A549 (cell line): Measurements from ENCODE around the gene CMYA5. TPM values are rescaled to one million over a fixed set of nuclear protein-coding genes. Genes with fewer than 3 reads are reported as not detected.

ENCODE experiments used
- ATAC-seq, 2 experiments: fragments of 200-7000 bp in 1 of 2; fragments of >200 bp in 1 of 2; cut with Nextera tagmentation in 1 of 2; cut with Tn5 transposase in 1 of 2; 3 replicates each; pipeline versions ENCODE4 v1.8.0 to v1.9.1; 2018 to 2020; ENCODE audit warnings: mild to moderate bottlenecking in 1 of 2, moderate library complexity in 1 of 2
- CTCF ChIA-PET: fragments of 300-600 bp; sonication (Branson Sonifier 250); formaldehyde crosslinking; extraction: SDS; loops from one replicate; lab custom pipeline; 2021; ENCODE audit warnings: antibody characterized with exemption, inconsistent platforms; lab: Yijun Ruan, JAX
- POLR2A ChIA-PET: fragments of 350-600 bp; formaldehyde crosslinking; extraction: SDS; loops from one replicate; lab custom pipeline; 2021; ENCODE audit warnings: antibody characterized with exemption, inconsistent platforms; lab: Yijun Ruan, JAX
- DNase-seq, 2 experiments: peaks; one replicate each; pipeline versions ENCODE4 v3.0.0 to v3.0.0-alpha.2; 2011 to 2016; ENCODE audit warnings: low read depth in 1 of 2, low spot score in 1 of 2
- FAIRE-seq: peaks from 2 replicates; lab custom pipeline; 2011; peaks lifted over from hg19 to GRCh38; lab: Jason Lieb, UNC
- H3K27ac ChIP-seq, 2 experiments: fragments of >200 bp; sonication (Bioruptor Twin); formaldehyde crosslinking; 3 replicates each; pipeline ENCODE4 v1.5.1; 2016 to 2017
- H3K4me1 ChIP-seq: fragments of >200 bp; sonication (Bioruptor Twin); formaldehyde crosslinking; 3 replicates; pipeline ENCODE4 v1.6.1; 2016
- H3K4me2 ChIP-seq: fragments of >200 bp; sonication (Bioruptor Twin); formaldehyde crosslinking; 3 replicates; pipeline ENCODE4 v1.6.1; 2016
- H3K4me3 ChIP-seq: fragments of >200 bp; sonication (Bioruptor Twin); formaldehyde crosslinking; 3 replicates; pipeline ENCODE4 v1.5.1; 2016
- H3K9me3 ChIP-seq: fragments of >200 bp; sonication (Bioruptor Twin); formaldehyde crosslinking; 3 replicates; pipeline ENCODE4 v1.6.1; 2016
- CBX2 ChIP-seq: fragments of 200-600 bp; sonication (generic); IDR thresholded peaks from 2 replicates; pipeline ENCODE4 v1.6.1; 2016; ENCODE audit warnings: low read depth, mild to moderate bottlenecking, borderline replicate concordance
- CBX8 ChIP-seq: fragments of 200-600 bp; sonication (generic); IDR thresholded peaks from 2 replicates; pipeline ENCODE4 v1.6.1; 2016
- CEBPB ChIP-seq, 2 experiments: fragments of >200 bp in 1 of 2; sonication (Bioruptor Twin) in 1 of 2; formaldehyde crosslinking in 1 of 2; IDR thresholded peaks; 2 replicates each; pipeline ENCODE4 v1.6.1; 2012 to 2016
- CHD4 ChIP-seq: fragments of 200-600 bp; sonication (generic); IDR thresholded peaks from 2 replicates; pipeline ENCODE4 v1.6.1; 2016; ENCODE audit warnings: antibody characterized with exemption, mild to moderate bottlenecking, borderline replicate concordance
- ESRRA ChIP-seq: fragments of 150-350 bp; IDR thresholded peaks from 2 replicates; pipeline ENCODE4 v1.6.1; 2014; ENCODE audit warnings: mild to moderate bottlenecking, low read length, borderline replicate concordance
- HEYL ChIP-seq: fragments of 250-450 bp; sonication (Bioruptor Pico); IDR thresholded peaks from 2 replicates; pipeline ENCODE4 v1.8.0; 2021; ENCODE audit warnings: mild to moderate bottlenecking, moderate library complexity
- HOXB13 ChIP-seq: fragments of 250-450 bp; sonication (Bioruptor Pico); IDR thresholded peaks from 2 replicates; pipeline ENCODE4 v1.5.0; 2020; ENCODE audit warnings: low read depth, mild to moderate bottlenecking, moderate library complexity
- MAFK ChIP-seq: fragments of 450-650 bp; IDR thresholded peaks from 2 replicates; pipeline ENCODE4 v1.6.1; 2014; ENCODE audit not compliant: partially characterized antibody
- NFE2L2 ChIP-seq: fragments of 150-350 bp; conservative IDR thresholded peaks from 2 replicates; pipeline ENCODE4 v1.6.1; 2014; ENCODE audit warnings: low read length
- NPAS2 ChIP-seq: fragments of 250-450 bp; sonication (Bioruptor Pico); IDR thresholded peaks from 2 replicates; pipeline ENCODE4 v1.8.0; 2022; ENCODE audit warnings: mild to moderate bottlenecking, moderate library complexity, borderline replicate concordance
- NR3C1 ChIP-seq: fragments of >200 bp; sonication (Bioruptor Twin); formaldehyde crosslinking; IDR thresholded peaks from 3 replicates; pipeline ENCODE4 v1.6.1; 2017
- PHF8 ChIP-seq: fragments of 200-600 bp; sonication (generic); IDR thresholded peaks from 2 replicates; pipeline ENCODE4 v1.6.1; 2016; ENCODE audit warnings: low read depth, mild to moderate bottlenecking, antibody characterized with exemption, moderate library complexity, borderline replicate concordance
- POLR2A ChIP-seq: IDR thresholded peaks from 2 replicates; pipeline ENCODE4 v1.6.1; 2012; ENCODE audit warnings: mild to moderate bottlenecking, low read length
- POLR2AphosphoS2 ChIP-seq: conservative IDR thresholded peaks from 2 replicates; pipeline ENCODE4 v1.6.1; 2012; ENCODE audit warnings: low read length, improper control_type of control experiment, inconsistent platforms
- RAD21 ChIP-seq, 2 experiments: fragments of >200 bp in 1 of 2; sonication (Bioruptor Twin) in 1 of 2; formaldehyde crosslinking in 1 of 2; IDR thresholded peaks in 1 of 2; conservative IDR thresholded peaks in 1 of 2; 2 replicates in 1 of 2; 3 replicates in 1 of 2; pipeline ENCODE4 v1.6.1; 2012 to 2018; ENCODE audit warnings: inconsistent platforms in 1 of 2
- RARB ChIP-seq: fragments of 250-450 bp; sonication (Bioruptor Pico); IDR thresholded peaks from 2 replicates; pipeline ENCODE4 v1.8.0; 2021; ENCODE audit warnings: mild to moderate bottlenecking, moderate library complexity
- ZC3H11A ChIP-seq: fragments of 450-650 bp; IDR thresholded peaks from 2 replicates; pipeline ENCODE4 v1.6.1; 2014; ENCODE audit warnings: antibody characterized with exemption, mild to moderate bottlenecking
- ZFP36 ChIP-seq: fragments of 450-650 bp; IDR thresholded peaks from 2 replicates; pipeline ENCODE4 v1.6.1; 2014; ENCODE audit warnings: borderline replicate concordance; ENCODE audit not compliant: partially characterized antibody
- ZNF302 ChIP-seq: fragments of 250-450 bp; sonication (Bioruptor Pico); IDR thresholded peaks from 2 replicates; pipeline ENCODE4 v1.9.0; 2021; ENCODE audit warnings: inconsistent platforms, mild to moderate bottlenecking, moderate library complexity
- WGBS: methylation state at CpG from one replicate; pipeline ENCODE4 v1.1.6; 2017; ENCODE audit errors: missing lambda C conversion rate; 5-methylcytosine and 5-hydroxymethylcytosine counted together
- polyA plus RNA-seq, 4 experiments: library from polyadenylated mRNA; depleted of rRNA in 3 of 4; stranded (reverse); fragments of >200 nt; fragmentation: RNase III in 1 of 4; extraction: RNeasy Plus Mini Kit Qiagen cat#74134 plus additional on column Dnase treatment in 1 of 4; gene quantifications; 2 replicates in 3 of 4; 3 replicates in 1 of 4; pipeline ENCODE4 v1.2.3, GENCODE V29; 2011 to 2017
- TF ChIP-seq, protein P1 (sequence below): fragments of 250-450 bp; sonication (Bioruptor Pico); IDR thresholded peaks from 2 replicates; pipeline ENCODE4 v1.5.0; 2021; ENCODE audit warnings: mild to moderate bottlenecking, moderate library complexity, borderline replicate concordance
- TF ChIP-seq, protein P2 (sequence below): fragments of 200-600 bp; sonication (generic); IDR thresholded peaks from 2 replicates; pipeline ENCODE4 v1.6.1; 2016; ENCODE audit warnings: antibody characterized with exemption, mild to moderate bottlenecking, moderate library complexity
- TF ChIP-seq, protein P3 (sequence below): fragments of 450-650 bp; IDR thresholded peaks from 2 replicates; pipeline ENCODE4 v1.6.1; 2014; ENCODE audit warnings: antibody characterized with exemption

Gene CMYA5
- polyA plus RNA-seq, 2 of the 4 experiments (the other 2 are of a cell fraction): 0.10 to 0.61 TPM

DNA sequence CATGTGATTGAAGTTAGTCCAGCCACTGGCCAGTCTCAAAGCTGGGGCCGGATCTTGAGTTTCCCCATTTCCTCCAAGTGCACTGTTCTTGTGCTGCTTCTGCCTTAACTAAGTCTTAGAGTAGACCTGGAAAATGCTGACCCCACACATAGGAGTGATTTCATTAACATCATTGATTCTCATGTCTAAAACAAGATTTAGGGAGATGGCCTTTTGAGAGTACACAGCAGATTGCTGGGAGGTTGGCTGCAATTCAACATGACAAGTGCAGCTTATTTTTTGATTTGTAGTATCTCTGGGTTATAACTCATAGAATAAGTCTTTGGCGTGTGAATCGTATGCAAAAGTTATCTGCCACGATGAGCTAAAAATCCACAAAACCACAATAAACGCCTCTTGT is 131.0 kb downstream of the CMYA5 start:
- Histone ChIP-seq H3K4me3 (no peak overlapping the region), H3K4me2 (no peak overlapping the region), H3K4me1 (no peaks in the 10 kb centered on the region), H3K9me3 (no peaks in the 10 kb centered on the region), H3K27ac (no peak overlapping the region)
- no peak for FAIRE-seq
- TF ChIP-seq CEBPB (IDR thresholded peaks at IDR 0.05) (no peak), ZC3H11A (no peak)
- TF ChIP-seq, protein P1, sequence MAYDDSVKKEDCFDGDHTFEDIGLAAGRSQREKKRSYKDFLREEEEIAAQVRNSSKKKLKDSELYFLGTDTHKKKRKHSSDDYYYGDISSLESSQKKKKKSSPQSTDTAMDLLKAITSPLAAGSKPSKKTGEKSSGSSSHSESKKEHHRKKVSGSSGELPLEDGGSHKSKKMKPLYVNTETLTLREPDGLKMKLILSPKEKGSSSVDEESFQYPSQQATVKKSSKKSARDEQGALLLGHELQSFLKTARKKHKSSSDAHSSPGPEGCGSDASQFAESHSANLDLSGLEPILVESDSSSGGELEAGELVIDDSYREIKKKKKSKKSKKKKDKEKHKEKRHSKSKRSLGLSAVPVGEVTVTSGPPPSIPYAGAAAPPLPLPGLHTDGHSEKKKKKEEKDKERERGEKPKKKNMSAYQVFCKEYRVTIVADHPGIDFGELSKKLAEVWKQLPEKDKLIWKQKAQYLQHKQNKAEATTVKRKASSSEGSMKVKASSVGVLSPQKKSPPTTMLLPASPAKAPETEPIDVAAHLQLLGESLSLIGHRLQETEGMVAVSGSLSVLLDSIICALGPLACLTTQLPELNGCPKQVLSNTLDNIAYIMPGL (CRISPR knock-in tag): no peak
- DNase-seq: no peak
- POLR2A ChIA-PET: no interaction called here
- ATAC-seq: no peak
- WGBS: 59% methylated on average over 5 of the region's 5 CpGs
- CTCF ChIA-PET: interaction anchor here (0.6 kb wide), 1 partner anchor 1044 kb away, joined by 3 read pairs; no protein-coding TSS in a partner anchor

DNA sequence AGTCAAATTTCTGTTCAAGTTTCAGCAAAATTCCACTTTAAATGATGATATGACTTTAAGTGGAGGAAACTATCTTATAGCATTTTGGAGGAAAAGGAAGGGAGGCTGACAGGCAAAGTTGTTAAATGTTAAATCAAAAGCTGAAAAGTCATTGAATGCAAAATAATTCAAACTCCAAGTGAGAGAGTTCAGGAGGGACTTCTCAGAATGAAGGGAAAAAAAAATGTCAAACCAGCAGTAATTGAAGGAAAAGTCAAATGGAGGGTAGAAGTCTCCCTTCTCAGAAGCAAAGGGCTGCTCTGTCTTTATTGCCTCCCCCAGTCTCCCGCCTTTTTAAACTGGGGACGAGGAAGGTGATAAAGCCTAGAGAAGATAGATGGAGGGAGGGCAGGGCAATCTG is 134.8 kb downstream of the CMYA5 start:
- no peak for FAIRE-seq
- H3K4me3 ChIP-seq: no peak overlapping the region
- POLR2A ChIA-PET: no interaction called here
- no peak for ATAC-seq
- DNase-seq: no peak
- H3K9me3 ChIP-seq: no peaks in the 10 kb centered on the region
- no peak overlapping the region for H3K27ac ChIP-seq
- no peaks in the 10 kb centered on the region for H3K4me1 ChIP-seq
- TF ChIP-seq NFE2L2: no peak
- TF ChIP-seq RAD21 (conservative IDR thresholded peaks at IDR 0.05 in 1 of 2, IDR thresholded peaks at IDR 0.05 in 1 of 2): no peak
- TF ChIP-seq ESRRA: no peak
- peak; percentile 10 for TF ChIP-seq MAFK
- WGBS: 7% methylated on average over 2 of the region's 2 CpGs
- no peak overlapping the region for H3K4me2 ChIP-seq
- CTCF ChIA-PET: interaction anchor here (1.1 kb wide), 1 partner anchor 16 kb away, joined by 4 read pairs; no protein-coding TSS in a partner anchor

DNA sequence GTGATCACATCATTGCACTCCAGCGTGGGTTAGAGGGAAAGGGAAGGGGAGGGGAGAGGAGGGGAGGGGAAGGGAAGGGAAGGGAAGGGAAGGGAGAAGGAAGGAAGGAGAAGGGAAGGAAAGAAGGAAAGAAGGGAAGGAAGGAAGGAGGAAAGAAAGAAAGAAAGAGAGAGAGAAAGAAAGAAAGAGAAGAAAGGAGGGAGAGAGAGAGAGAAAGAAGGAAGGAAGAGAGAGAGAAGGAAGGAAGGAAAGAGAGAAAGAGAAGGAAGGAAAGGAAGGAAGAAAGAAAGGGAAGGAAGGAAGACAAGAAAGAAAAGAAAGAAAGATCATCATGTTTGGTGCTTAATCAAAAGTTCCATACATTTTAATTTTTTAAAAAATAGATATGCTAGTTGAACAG is 136.2 kb downstream of the CMYA5 start:
- Histone ChIP-seq H3K4me2 (no peak overlapping the region), H3K4me3 (no peak overlapping the region), H3K27ac (no peak overlapping the region), H3K9me3 (no peaks in the 10 kb centered on the region), H3K4me1 (no peaks in the 10 kb centered on the region)
- CTCF ChIA-PET: interaction anchor here (0.9 to 1.0 kb wide), 2 partner anchors 16 to 27 kb away, joined by 3 to 4 read pairs; no protein-coding TSS in a partner anchor
- POLR2A ChIA-PET: no interaction called here
- no peak for FAIRE-seq
- TF ChIP-seq PHF8 (no peak), NR3C1 (no peak), NFE2L2 (no peak), POLR2A (no peak), NPAS2 (CRISPR knock-in tag) (no peak), CBX2 (no peak), HEYL (CRISPR knock-in tag) (no peak)
- DNase-seq: no peak
- WGBS: 0% methylated on average over 1 of the region's 1 CpG
- no peak for ATAC-seq

DNA sequence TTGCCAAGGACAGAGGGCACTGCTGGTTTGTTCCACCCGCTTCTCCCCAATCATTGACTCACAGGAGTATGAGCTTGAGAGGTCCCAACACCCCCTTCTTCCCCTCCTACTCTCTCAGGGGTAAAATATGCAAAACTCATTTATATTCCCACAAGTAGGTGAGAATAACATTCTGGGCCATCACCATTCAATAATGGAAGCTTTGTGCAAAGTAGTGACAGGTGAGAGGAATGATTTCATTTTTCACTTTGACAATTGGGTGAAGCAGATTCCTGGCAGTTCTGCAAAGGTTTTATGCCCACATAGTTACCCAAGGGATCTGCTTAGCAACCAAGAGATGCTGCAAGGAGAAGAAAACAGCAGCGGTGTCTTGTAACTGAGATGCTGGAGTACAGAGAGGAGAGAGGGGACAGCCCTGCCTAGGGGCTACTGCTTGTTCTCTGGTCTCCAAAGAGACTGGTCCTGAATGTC is 137.6 kb downstream of the CMYA5 start:
- Histone ChIP-seq H3K4me2 (no peak overlapping the region), H3K4me3 (no peak overlapping the region), H3K27ac (no peak overlapping the region), H3K4me1 (no peaks in the 10 kb centered on the region), H3K9me3 (no peaks in the 10 kb centered on the region)
- WGBS: 40% methylated on average over 2 of the region's 2 CpGs
- ChIA-PET CTCF (no interaction called here), POLR2A (no interaction called here)
- DNase-seq (no peak), ATAC-seq (no peak), FAIRE-seq (no peak)
- TF ChIP-seq ZFP36 (no peak), HEYL (CRISPR knock-in tag) (no peak), HOXB13 (CRISPR knock-in tag) (no peak), CHD4 (no peak), RAD21 (conservative IDR thresholded peaks at IDR 0.05 in 1 of 2, IDR thresholded peaks at IDR 0.05 in 1 of 2) (no peak), RARB (CRISPR knock-in tag) (no peak), POLR2AphosphoS2 (no peak), CBX8 (no peak), ZNF302 (no peak), POLR2A (no peak)
- TF ChIP-seq, protein P2, sequence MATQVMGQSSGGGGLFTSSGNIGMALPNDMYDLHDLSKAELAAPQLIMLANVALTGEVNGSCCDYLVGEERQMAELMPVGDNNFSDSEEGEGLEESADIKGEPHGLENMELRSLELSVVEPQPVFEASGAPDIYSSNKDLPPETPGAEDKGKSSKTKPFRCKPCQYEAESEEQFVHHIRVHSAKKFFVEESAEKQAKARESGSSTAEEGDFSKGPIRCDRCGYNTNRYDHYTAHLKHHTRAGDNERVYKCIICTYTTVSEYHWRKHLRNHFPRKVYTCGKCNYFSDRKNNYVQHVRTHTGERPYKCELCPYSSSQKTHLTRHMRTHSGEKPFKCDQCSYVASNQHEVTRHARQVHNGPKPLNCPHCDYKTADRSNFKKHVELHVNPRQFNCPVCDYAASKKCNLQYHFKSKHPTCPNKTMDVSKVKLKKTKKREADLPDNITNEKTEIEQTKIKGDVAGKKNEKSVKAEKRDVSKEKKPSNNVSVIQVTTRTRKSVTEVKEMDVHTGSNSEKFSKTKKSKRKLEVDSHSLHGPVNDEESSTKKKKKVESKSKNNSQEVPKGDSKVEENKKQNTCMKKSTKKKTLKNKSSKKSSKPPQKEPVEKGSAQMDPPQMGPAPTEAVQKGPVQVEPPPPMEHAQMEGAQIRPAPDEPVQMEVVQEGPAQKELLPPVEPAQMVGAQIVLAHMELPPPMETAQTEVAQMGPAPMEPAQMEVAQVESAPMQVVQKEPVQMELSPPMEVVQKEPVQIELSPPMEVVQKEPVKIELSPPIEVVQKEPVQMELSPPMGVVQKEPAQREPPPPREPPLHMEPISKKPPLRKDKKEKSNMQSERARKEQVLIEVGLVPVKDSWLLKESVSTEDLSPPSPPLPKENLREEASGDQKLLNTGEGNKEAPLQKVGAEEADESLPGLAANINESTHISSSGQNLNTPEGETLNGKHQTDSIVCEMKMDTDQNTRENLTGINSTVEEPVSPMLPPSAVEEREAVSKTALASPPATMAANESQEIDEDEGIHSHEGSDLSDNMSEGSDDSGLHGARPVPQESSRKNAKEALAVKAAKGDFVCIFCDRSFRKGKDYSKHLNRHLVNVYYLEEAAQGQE: no peak
- TF ChIP-seq, protein P1 (CRISPR knock-in tag): no peak
- TF ChIP-seq, protein P3, sequence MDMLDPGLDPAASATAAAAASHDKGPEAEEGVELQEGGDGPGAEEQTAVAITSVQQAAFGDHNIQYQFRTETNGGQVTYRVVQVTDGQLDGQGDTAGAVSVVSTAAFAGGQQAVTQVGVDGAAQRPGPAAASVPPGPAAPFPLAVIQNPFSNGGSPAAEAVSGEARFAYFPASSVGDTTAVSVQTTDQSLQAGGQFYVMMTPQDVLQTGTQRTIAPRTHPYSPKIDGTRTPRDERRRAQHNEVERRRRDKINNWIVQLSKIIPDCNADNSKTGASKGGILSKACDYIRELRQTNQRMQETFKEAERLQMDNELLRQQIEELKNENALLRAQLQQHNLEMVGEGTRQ: no peak
